Measurements from ENCODE around the gene AUTS2. TPM values are rescaled to one million over a fixed set of nuclear protein-coding genes. Genes with fewer than 3 reads are reported as not detected.
A peak's percentile ranks its signal among the peaks of the same experiment; 100 is the strongest.

The AUTS2 gene
- total RNA-seq, 1 experiment from 2014 or later: 2.3 TPM

DNA sequence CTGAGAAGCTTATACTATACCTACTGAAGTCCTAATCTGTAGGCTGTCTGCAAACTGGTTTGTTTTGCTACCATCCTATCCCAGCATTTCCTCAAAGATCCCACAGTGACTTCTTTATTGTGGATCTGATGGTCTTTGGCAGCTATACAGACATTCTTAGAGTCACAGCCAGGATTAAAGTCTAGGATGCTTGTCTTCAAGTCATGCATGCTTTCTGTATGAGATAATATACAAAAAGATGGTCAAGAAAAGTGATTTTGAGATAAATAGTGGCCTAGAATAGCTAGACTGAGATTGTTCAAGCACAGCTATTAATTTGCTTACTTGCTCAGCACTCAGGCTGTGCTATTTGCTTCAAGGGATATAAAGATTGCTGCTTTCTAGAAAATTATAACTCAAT is 454.4 kb downstream of the AUTS2 start:
- no peak for DNase-seq (ENCODE audit: low read depth)
- in situ Hi-C loops (cut with HindIII; ENCODE audit: low pct_unique_long_range_greater_than_20kb, low sequenced_read_pairs): no loop called here

DNA sequence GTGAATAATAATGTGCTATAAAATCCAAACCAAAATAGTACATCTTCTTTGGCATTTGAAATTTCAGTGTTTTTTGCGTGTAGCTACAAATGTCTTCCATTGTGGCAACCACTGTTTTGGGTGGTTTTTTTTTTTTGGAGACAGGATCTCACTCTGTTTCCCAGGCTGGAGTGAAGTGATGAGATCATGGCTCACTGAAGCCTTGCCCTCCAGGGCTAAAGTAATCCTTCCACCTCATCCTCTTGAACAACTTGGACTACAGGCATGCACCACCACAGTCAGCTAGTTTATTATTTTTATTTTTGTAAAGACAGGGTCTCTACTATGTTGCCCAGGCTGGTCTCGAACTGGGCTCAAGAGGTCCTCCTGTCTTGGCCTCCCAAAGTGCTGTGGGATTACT is 455.1 kb downstream of the AUTS2 start:
- in situ Hi-C loops (cut with HindIII; ENCODE audit: low pct_unique_long_range_greater_than_20kb, low sequenced_read_pairs): no loop called here
- no peak for DNase-seq (ENCODE audit: low read depth)

DNA sequence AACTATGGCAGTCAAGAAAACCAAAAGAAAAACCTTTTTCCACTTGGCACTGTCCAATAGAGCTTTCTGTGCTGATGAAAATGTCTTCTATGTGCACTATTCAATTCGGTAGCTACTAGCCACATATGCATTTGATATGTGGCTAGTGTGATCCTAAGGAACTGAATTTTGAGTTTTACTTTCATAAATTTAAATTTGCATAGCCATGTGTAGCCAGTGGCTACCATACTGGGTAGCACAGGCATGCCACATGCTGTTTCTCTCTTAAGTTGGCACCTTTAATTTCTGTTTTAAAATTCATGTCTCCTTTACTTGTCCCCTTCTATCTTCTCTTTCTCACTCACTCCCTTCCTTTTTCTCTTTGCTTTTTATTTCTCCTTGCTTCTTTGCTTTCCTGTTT is 455.7 kb downstream of the AUTS2 start:
- DNase-seq (ENCODE audit: low read depth): no peak
- in situ Hi-C loops (cut with HindIII; ENCODE audit: low pct_unique_long_range_greater_than_20kb, low sequenced_read_pairs): no loop called here

DNA sequence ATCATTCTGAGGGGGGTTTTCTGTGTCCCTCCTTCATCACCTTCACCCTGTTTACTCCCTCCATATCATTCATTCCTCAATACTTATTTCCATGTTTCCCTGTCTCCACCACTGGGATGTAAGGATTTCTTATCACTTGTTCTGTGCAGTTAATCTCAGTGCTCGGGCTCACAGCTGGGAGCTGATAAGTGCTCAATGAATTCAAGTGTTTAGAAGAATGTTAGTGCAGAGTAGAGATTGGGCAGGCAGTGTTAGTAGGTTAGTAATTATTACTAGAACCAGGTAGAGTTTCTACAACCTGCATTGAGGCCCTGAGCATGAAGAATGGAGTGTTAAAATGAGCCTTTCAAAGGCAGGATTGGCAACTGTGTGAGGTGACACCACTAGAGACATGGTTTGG is 458.1 kb downstream of the AUTS2 start:
- DNase-seq (ENCODE audit: low read depth): no peak
- in situ Hi-C loops (cut with HindIII; ENCODE audit: low pct_unique_long_range_greater_than_20kb, low sequenced_read_pairs): no loop called here

DNA sequence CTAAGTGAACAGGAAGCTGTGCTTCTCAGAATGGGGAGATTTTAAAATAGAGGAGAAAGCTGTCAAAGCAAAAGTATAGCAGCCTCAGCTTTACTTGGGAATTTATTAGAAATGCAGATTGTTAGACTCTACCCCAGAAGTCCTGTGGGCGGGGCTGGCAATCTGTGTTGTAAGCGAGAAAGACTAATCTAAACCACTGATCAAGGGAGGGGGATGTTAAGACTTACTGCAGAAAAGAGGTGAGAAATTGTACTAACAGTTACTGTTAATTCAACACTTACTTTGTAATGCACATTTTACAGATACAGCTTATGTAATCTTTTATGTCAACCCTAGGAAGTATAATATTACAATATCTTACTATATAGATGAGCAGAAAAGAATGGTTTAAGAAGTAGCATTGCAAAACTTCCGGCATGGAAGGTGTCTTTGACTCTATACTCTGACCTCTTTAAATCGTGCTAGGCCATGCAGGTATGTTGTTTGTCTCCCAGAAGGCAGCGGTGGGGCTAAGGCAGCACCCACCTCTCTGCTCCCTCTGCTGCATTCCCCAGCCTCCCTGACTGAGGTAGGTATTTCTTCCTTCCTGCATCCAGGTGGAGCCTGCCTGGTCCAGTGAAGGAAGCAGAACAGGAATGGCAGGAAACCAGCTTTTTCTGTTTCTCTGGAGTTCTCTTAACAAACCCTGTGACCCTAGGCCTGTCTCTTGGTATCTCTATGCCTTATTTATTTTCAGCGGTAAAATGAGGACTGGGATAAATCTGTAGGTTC is 462.2 kb downstream of the AUTS2 start:
- no peak for DNase-seq (ENCODE audit: low read depth)
- in situ Hi-C loops (cut with HindIII; ENCODE audit: low pct_unique_long_range_greater_than_20kb, low sequenced_read_pairs): no loop called here

DNA sequence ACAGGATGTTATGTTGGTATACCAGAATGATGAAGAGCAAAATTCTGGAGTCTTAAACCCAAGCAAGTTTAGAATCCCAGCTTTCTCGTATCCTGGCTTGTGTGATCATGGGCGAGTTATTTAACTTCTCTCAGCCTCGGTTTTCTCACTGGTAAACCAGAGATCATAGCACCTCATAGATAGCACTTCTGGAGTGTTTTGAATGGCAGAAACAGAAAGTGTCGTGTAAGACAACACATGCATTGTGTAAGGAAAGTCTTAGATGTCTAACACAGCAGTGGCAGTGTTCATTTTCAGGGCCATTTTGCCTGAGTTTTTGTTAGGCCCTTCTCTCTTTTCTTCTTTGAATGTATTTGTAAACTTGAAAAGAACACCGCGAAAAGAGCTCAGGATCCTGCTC is 465.1 kb downstream of the AUTS2 start:
- in situ Hi-C loops (cut with HindIII; ENCODE audit: low pct_unique_long_range_greater_than_20kb, low sequenced_read_pairs): no loop called here
- DNase-seq (ENCODE audit: low read depth): no peak

DNA sequence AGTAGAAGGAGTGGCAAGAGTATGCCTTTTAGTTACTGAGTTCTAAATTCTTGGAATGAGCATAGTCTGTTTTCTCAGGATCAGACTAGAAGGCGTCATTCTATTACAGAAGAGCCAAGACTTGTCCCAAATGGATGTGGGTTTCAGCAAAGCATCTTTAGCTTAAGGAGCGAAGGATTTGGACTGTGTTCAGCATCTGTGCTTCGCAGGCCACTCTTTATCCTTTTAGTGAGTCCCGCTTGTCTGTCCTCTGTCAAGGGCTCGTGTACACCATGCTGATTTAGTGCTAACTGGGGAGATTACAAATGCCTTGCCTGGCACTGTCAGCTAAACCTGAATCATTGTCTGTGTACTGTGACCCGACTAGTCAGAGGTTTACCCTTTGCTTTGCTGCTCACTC is 465.7 kb downstream of the AUTS2 start:
- no peak for DNase-seq (ENCODE audit: low read depth)
- in situ Hi-C loops (cut with HindIII; ENCODE audit: low pct_unique_long_range_greater_than_20kb, low sequenced_read_pairs): no loop called here

DNA sequence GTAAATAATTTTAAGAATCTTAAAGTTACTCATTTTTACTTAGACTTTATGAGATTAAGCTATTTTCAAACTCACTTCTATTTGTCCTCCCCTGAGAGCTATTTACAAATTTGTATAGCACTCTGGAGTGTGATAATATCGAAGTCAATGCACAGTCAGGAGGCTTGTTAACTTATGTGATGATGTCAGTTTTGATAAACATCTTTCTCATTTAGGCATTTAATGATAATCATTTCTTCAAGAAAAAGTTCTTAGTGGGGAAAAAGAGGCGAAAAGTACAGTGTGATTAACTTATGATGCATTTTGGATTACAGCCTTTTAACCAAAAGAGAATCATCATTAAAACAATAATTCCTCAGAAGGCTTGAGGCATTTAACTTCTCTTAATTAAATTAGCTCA is 468.6 kb downstream of the AUTS2 start:
- in situ Hi-C loops (cut with HindIII; ENCODE audit: low pct_unique_long_range_greater_than_20kb, low sequenced_read_pairs): no loop called here
- DNase-seq (ENCODE audit: low read depth): no peak

DNA sequence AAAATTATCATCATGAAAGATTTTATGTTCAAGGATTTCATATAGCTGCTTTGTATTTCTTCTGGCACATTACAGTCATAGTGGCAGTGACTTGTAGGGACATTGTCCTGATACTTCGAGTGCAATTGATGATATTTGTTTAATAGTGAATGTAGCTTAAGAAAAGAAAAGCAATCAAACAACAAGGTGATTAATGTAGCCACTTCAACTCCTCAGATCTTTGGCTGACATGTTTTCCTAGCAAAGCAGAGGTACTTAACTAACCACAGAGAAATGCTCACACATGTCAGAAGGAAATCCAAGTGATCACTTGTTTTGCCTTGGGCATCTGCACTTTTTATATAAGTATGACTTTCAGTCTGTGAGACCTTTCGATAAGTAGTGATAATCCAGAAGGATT is 470.3 kb downstream of the AUTS2 start:
- no peak for DNase-seq (ENCODE audit: low read depth)

DNA sequence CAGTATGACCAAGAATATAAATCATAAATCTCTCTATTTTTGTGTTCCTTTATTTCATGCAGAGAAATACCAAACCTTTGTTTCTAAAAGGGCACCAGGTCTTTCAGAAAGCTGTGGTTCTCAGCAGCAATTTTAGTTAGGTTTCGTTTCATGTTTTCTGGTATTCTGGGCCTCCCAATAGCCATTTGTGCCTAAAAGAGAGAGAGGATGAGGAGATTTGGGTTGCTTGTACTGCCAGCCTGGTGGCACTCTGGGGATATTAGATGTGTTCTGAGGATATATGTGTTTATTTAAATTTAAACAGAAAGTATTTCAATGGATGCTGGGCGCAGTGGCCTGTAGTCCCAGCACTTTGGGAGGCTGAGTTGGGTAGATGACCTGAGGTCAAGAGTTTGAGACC is 471.7 kb downstream of the AUTS2 start:
- no peak for DNase-seq (ENCODE audit: low read depth)

More for the DNA sequence above, 470.3 kb downstream of the AUTS2 start:
- in situ Hi-C loops (cut with HindIII; ENCODE audit: low pct_unique_long_range_greater_than_20kb, low sequenced_read_pairs): no loop called here

DNA sequence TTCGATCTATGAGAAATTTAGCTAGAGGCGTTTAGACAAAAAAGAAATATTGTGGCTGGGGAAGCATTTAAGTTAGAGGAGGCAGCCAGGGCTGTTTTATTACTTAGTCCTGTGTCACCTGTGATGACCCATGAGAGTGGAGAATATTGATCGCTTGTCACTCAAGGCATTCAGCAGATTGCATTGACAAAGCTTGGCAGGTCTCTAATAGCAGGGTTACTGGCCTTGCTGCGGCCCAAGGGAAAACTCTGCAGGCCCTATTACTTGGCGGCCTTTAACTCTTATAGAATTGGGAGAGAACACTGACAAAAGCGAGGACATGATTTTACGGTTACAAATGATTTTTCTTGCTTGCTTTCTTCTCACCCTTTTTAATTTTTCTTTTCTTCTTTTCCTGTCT is 473.5 kb downstream of the AUTS2 start:
- in situ Hi-C loops (cut with HindIII; ENCODE audit: low pct_unique_long_range_greater_than_20kb, low sequenced_read_pairs): no loop called here
- DNase-seq (ENCODE audit: low read depth): no peak

More for the DNA sequence above, 471.7 kb downstream of the AUTS2 start:
- in situ Hi-C loops (cut with HindIII; ENCODE audit: low pct_unique_long_range_greater_than_20kb, low sequenced_read_pairs): no loop called here

DNA sequence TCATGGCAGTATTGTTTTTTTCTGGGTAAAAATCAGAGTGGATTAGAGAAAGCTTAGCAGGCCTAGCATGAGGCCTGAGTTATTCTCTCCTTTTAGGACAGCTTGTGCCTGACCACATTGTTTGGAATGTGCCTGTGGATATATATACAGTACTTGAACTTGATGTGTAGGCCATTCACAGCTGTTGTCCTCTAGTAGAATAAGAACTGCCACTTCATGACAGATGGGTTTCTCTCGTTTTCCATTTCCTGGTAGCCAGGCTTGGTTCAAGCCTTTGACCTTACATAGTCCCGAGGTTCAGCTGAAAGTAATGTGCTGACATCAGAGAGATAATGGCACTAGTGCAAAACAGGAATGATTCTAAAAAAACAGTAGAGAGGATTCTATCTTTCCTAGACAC is 473.9 kb downstream of the AUTS2 start:
- peak; percentile 37 for DNase-seq (ENCODE audit: low read depth)
- in situ Hi-C loops (cut with HindIII; ENCODE audit: low pct_unique_long_range_greater_than_20kb, low sequenced_read_pairs): no loop called here

DNA sequence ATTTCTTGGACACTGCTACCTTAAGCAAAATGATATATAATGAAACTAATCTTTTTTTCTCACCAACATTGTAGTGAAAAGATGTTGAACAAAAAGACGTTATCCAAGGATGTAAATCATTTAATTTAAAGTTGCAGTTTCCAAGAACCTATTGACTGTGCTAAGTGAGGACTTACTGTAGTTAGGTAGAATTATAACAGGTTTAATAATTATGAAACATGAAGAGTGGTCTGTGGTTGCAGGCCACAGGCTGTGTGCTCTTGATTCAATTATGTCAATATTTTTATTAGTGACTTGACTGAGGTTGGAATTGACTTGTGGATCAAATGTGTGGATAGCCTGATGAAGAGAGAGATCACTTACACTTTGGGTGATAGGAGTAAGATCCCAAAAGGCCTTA is 478.1 kb downstream of the AUTS2 start:
- in situ Hi-C loops (cut with HindIII; ENCODE audit: low pct_unique_long_range_greater_than_20kb, low sequenced_read_pairs): no loop called here
- DNase-seq (ENCODE audit: low read depth): no peak

DNA sequence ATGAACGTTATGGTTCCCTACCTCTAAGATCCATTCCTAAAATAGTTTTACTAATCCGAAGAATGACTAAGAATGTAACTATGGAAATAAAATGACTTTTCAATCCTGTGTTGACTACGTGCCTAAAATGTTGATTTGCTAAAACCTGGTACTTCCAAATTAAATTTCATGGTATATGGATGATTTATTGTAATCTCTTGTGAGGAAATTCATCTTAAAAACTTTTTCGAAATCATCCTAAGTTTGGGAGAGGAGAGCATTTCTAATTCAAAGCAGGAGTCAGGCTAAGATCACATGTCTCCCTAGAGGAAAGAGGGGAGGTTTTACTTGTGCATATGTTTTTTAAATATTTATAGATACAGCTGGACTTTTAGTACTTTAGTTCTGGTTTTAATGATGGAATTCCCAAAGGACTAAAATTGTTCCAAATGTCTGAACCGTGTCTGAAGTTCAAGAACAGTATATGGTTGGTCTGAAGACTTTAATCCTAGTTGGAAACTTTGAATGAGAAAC is 483.9 kb downstream of the AUTS2 start:
- in situ Hi-C loops (cut with HindIII; ENCODE audit: low pct_unique_long_range_greater_than_20kb, low sequenced_read_pairs): no loop called here

DNA sequence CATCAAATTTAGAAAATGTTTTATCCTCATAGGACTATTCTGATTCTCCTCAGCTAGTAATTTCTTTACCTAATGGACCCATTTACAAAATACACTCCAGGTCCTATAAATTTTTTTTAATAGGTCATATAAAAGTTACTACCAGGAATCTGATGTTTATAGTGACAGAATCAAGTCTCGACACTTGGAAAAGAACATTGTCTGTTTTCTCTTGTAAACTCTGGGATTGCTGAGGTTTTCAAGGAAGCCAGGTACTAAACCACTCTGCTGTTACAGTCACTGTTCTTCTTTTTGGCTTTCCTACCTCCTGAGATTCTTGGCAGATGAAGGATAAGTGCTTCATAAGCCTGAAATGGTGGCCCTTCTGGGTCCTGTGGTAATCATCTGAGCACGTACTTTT is 493.1 kb downstream of the AUTS2 start:
- in situ Hi-C loops (cut with HindIII; ENCODE audit: low pct_unique_long_range_greater_than_20kb, low sequenced_read_pairs): no loop called here
- no peak for DNase-seq (ENCODE audit: low read depth)

More for the DNA sequence above, 483.9 kb downstream of the AUTS2 start:
- no peak for DNase-seq (ENCODE audit: low read depth)

DNA sequence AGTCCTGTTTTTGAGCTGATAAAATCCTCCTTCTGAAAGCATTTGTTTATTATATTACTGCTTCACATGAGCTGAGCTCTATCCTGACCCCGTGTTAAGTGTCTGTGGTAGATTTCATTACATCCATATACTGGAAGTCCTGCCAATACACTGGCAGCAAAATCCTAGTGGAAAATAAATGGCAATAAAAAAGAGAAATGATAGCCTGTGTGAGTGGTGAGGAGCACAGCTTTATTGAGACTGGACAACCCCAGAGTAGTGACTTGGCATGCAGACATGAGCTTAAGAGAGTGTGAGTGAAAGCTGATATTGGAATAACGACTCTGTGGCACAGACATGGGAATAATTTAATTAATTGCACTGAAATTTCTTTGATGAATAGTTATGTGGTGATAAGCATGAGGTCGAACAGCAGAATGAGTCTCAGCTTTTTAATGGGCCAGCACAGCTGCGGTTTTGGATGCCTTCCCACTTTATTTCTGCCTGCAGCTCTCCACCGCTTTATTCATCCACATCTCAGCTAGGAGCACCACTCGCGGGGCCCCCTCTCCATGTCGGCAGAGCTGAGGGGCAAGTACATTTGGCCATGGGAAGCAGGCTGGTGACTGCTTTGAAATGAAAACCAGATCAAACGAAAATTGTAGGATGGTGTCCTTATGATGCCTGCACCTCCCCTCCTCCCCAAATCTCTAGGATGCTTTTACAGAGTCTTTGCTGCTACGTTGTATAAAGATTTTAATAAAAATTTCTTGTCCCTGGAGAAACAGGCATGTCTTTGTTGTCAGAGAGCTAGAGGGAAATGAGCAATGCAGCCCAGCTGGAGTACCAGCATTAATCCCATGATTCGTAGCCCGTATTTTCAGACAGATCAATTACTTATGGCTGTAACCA is 494.3 kb downstream of the AUTS2 start:
- DNase-seq (ENCODE audit: low read depth): no peak
- in situ Hi-C loops (cut with HindIII; ENCODE audit: low pct_unique_long_range_greater_than_20kb, low sequenced_read_pairs): no loop called here

DNA sequence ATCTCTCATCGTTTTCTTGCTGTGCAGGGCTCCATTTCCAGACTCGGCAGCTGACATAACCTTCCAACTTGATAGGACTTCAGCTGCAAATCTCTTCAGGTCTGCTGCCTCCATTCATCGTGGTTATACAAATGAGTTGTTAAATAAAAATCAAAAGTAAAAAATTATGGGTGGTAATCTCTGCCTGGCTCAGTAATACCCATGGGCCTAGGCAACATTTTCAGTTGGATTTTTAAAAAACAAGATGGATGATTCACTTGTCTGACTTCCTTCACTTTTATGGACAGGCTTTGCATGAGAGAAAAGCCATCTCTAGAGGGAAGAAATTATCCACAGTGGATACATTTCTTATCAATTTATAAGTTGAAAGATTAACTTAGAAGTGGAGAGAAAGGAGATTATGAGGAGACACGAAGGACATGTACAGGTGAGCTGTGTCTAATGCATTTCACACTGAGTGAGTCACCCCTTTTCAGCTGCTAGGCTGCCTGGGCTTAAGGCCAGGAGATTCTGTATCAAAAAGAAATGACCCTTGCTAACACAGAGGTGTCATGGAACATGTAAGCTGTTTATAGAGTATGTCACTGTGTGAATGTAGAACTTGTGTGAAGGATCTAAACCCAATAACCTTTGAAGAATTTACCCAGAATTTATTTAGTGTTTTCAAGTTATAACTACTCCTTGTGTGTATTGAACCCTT is 495.1 kb downstream of the AUTS2 start:
- no peak for DNase-seq (ENCODE audit: low read depth)
- in situ Hi-C loops (cut with HindIII; ENCODE audit: low pct_unique_long_range_greater_than_20kb, low sequenced_read_pairs): no loop called here

DNA sequence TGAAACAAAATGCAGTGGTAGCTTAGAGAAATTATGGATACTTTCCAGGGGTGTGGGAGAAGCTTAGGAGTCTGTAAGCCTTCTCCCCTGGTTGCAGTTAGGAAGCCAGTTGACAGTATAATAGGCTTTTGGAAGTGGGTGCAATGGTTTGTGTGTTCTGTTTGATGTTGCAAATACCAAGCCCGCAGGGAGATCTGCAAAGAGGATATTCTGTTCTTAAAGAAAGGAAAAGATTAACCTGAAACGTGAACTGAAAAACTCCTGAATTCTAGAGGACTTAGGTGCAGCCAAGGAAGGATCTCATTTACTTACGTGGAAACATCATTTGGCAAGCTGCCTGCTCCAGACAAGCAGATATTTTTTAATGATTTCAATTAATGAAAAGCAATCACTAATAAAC is 496.6 kb downstream of the AUTS2 start:
- no peak for DNase-seq (ENCODE audit: low read depth)
- in situ Hi-C loops (cut with HindIII; ENCODE audit: low pct_unique_long_range_greater_than_20kb, low sequenced_read_pairs): no loop called here

DNA sequence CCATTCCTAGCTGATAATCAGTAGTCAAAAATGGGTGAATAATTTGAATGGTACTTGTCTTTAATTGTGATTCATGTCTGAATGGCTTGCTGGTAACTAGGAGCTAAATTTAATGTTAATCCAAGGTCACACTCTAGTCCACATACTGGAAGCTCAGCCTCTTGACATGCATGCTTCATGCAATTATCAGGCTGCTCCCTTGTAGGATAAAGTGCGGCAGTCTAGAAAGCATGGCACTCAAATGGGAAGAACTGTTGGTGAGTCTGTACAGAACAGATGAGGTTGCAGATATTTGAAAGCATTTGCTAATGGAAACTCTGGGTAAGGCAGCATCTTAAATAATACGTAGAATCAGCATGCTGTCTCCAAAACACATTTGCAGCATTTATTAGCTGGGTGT is 499.4 kb downstream of the AUTS2 start:
- no peak for DNase-seq (ENCODE audit: low read depth)
- in situ Hi-C loops (cut with HindIII; ENCODE audit: low pct_unique_long_range_greater_than_20kb, low sequenced_read_pairs): no loop called here
